Prostate gland (tissue), 2 donors: ENCODE results near the gene IMMP2L. TPM values are rescaled to one million over a fixed set of nuclear protein-coding genes. Genes with fewer than 3 reads are reported as not detected.
A peak's percentile ranks its signal among the peaks of the same experiment; 100 is the strongest.

Experiments
- DNase-seq: peaks from one replicate; pipeline ENCODE4 v3.0.0-alpha.2; 2019; ENCODE audit warnings: low spot score
- H3K27ac ChIP-seq, 2 donors: fragments of 200-600 bp; sonication (generic); 2 replicates each; pipeline ENCODE4 v1.5.1; 2017 to 2019
- H3K27me3 ChIP-seq: fragments of 200-600 bp; sonication (generic); replicated peaks from 2 replicates; pipeline ENCODE4 v1.5.1; 2019; ENCODE audit not compliant: insufficient read depth
- H3K36me3 ChIP-seq, 2 donors: fragments of 200-600 bp; sonication (generic); 1 replicate in 1 of 2; 2 replicates in 1 of 2; pipeline versions ENCODE4 v1.5.1 to v1.8.1; 2017 to 2019
- H3K4me1 ChIP-seq: fragments of 200-600 bp; sonication (generic); replicated peaks from 2 replicates; pipeline ENCODE4 v1.5.1; 2019
- H3K4me3 ChIP-seq, 2 donors: fragments of 200-600 bp; sonication (generic); 2 replicates each; pipeline ENCODE4 v1.5.1; 2017 to 2019
- H3K9me3 ChIP-seq: fragments of 200-600 bp; sonication (generic); 2 replicates; pipeline ENCODE4 v1.5.1; 2017
- CTCF ChIP-seq, 4 experiments: fragments of 200-600 bp in 2 of 4; fragments of 450-650 bp in 2 of 4; sonication (generic) in 2 of 4; IDR thresholded peaks; 1 replicate in 3 of 4; 2 replicates in 1 of 4; pipeline ENCODE4 v1.5.1; 2016 to 2019; ENCODE audit warnings: antibody characterized with exemption in 4 of 4, mild to moderate bottlenecking in 2 of 4, moderate library complexity in 2 of 4
- POLR2A ChIP-seq: fragments of 450-650 bp; IDR thresholded peaks from one replicate; pipeline ENCODE4 v1.6.1; 2016; ENCODE audit warnings: antibody characterized with exemption, mild to moderate bottlenecking
- POLR2AphosphoS5 ChIP-seq: sonication (generic); formaldehyde crosslinking; IDR thresholded peaks from one replicate; pipeline ENCODE4 v1.6.1; 2017; ENCODE audit warnings: antibody characterized with exemption
- WGBS: methylation state at CpG from one replicate; pipeline ENCODE4 v1.1.5; 2018; 5-methylcytosine and 5-hydroxymethylcytosine counted together
- intact Hi-C: fragments of 100-400 bp; cut with DNase I; formaldehyde crosslinking; loops from one replicate; pipeline ENCODE4 v1.14.2; 2022
- total RNA-seq, 2 donors: library from RNA; depleted of rRNA; stranded (reverse); fragments of >200 nt; gene quantifications; one replicate each; pipeline ENCODE4 v1.1.0, GENCODE V29; 2016

The IMMP2L gene
- total RNA-seq, 2 donors from 2014 or later, result 16.9 to 20.4 TPM

DNA sequence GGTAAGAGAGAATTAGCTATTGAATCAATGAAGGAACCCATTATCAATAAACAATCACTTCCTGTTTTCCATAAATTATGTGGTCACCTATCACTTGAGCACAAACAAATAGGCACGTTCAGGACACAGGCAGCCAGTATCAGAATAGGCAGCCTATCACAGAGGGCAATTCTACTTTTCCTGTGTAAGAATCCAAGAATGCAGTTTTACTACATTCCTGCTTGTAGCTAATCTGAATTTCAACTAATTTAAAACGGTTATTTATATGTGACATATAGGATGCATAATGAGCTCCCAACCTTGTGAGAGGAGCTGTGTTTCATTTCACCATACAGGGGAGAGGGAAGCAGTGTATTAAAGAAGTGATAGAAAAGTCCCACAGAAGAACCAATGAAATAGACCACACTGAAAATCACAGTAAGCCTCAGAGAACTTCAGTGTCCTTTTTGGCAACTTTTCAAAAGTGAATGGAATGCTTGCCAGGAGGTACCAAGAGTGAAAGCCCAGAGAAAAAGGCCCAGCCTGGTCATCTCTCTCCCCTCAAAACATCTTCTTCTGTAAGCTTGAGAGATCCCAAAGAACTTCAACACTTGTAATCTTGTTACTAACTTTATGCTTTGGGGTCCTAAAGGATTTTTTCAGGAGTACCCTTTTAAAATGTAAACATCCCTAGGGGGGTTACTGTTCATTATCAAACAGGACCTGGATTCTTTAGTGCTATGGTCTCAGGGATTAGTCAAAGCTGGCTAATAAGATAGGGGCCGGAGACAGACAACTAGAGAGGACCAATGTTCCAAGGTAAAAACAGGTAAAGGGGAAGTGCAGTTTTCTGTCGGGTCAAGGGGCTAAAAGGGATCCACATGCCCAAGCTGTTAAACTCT lies 1.3 kb downstream of the IMMP2L start:
- intact Hi-C loops, result loop anchor here (10.0 kb wide), 1 partner anchor 174 kb away; no protein-coding TSS in a partner anchor
- H3K4me1 ChIP-seq, result no peaks in the 10 kb centered on the region
- peak overlapping the region; percentile 84 to 91 for H3K4me3 ChIP-seq
- WGBS, result 30% methylated on average over 4 of the region's 4 CpGs
- H3K27ac ChIP-seq, result peak overlapping the region; percentile 88 to 89
- DNase-seq, result no peak
- H3K9me3 ChIP-seq, result no peaks in the 10 kb centered on the region
- H3K36me3 ChIP-seq, result peaks cover 0 to 5% of the 10 kb centered on the region in 2 donors
- no peak for TF ChIP-seq POLR2A
- no peak for TF ChIP-seq CTCF (IDR thresholded peaks at IDR 0.05)
- no peaks in the 10 kb centered on the region for H3K27me3 ChIP-seq

- no peak for DNase-seq
- no peaks in the 10 kb centered on the region for H3K4me1 ChIP-seq
- H3K36me3 ChIP-seq, result peaks cover 0 to 5% of the 10 kb centered on the region in 2 donors
- TF ChIP-seq POLR2AphosphoS5 (no peak), POLR2A (no peak), CTCF (IDR thresholded peaks at IDR 0.05) (no peak)
- H3K27ac ChIP-seq, result no peak overlapping the region
- H3K4me3 ChIP-seq, result no peak overlapping the region
- no peaks in the 10 kb centered on the region for H3K9me3 ChIP-seq
- WGBS, result 84% methylated on average over 1 of the region's 1 CpG
- no peaks in the 10 kb centered on the region for H3K27me3 ChIP-seq
- intact Hi-C loops, result no loop called here
These were observed 3.3 kb downstream of the IMMP2L start for GRCh38 chr7:111558991-111559390.

DNA sequence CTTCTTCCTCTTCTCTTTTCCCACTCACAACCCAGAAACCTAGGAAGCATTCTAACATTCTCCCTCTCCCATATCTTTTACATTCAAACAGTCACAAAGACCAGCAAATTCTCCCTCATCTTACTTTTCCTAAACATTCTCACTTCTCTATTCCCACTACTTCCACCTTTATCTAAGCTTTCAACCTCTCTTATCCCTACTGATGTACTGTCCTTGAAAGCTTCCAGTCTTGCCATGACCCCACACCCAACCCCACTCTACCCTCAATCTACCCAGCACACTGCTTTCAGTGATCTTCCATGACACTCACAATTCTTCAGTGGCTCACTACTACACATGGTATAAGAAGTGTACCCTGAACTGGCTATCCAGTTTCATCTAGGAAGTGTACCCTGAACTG lies 5.3 kb downstream of the IMMP2L start:
- H3K27ac ChIP-seq, result no peak overlapping the region
- H3K36me3 ChIP-seq, result peaks cover 0 to 5% of the 10 kb centered on the region in 2 donors
- H3K4me1 ChIP-seq, result no peaks in the 10 kb centered on the region
- no peak overlapping the region for H3K4me3 ChIP-seq
- DNase-seq, result no peak
- intact Hi-C loops, result no loop called here
- H3K27me3 ChIP-seq, result no peaks in the 10 kb centered on the region
- TF ChIP-seq CTCF (IDR thresholded peaks at IDR 0.05) (no peak), POLR2A (no peak), POLR2AphosphoS5 (no peak)
- no peaks in the 10 kb centered on the region for H3K9me3 ChIP-seq

DNA sequence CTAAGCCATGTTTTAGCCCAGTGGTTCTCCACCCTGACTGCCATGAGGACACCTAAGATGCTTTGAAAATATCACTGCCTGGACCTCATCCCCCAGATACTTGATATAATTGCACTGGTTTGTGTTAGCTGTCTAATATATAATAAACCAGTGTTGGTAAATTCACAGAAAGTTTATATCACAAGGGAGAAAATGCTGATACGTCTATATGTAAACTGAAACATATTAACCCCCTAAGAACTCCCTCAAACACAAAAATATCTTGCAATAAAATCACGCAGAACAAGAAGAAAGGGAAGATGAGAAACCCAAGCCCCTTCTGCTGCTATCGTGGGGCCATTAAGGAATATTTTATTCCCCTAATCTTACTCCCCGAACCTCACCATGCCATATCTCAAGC lies 8.2 kb downstream of the IMMP2L start:
- H3K36me3 ChIP-seq, result peaks cover 0 to 5% of the 10 kb centered on the region in 2 donors
- 71% methylated on average over 4 of the region's 4 CpGs for WGBS

More for the DNA sequence above, 8.2 kb downstream of the IMMP2L start:
- no peak for DNase-seq
- TF ChIP-seq CTCF (IDR thresholded peaks at IDR 0.05), result no peak
- no peak for TF ChIP-seq POLR2A
- TF ChIP-seq POLR2AphosphoS5, result no peak
- no peaks in the 10 kb centered on the region for H3K27me3 ChIP-seq
- H3K4me1 ChIP-seq, result no peaks in the 10 kb centered on the region
- H3K9me3 ChIP-seq, result no peaks in the 10 kb centered on the region
- intact Hi-C loops, result no loop called here
- no peak overlapping the region for H3K4me3 ChIP-seq
- no peak overlapping the region for H3K27ac ChIP-seq
